NCI-H146 treated with DMSO at 0.1 percent for 48 hours (cell line): ENCODE data around the gene USP17L5.
"Not testable (repeated sequence)": the region's sequence is repeated elsewhere in the genome, so short reads cannot be mapped to it uniquely, and the experiment has no call there.

Experiments
- DNase-seq: peaks from one replicate; lab custom pipeline; 2025; ENCODE audit not compliant: unreplicated experiment; lab: John Stamatoyannopoulos, UW

USP17L5 gene

GRCh38 chr4:9339103-9339502, at the start of gene USP17L5:
Gene USP17L5, plus strand, starts transcription at chr4:9339403. Its CDS starts 0 bp downstream, at chr4:9339403.
- not testable (repeated sequence) for DNase-seq

GRCh38 chr4:9324191-9324590, 15.0 kb upstream of the USP17L5 start:
- not testable (repeated sequence) for DNase-seq

GRCh38 chr4:9324865-9325264, 14.3 kb upstream of the USP17L5 start, which contains the start of gene USP17L24:
Gene USP17L24, plus strand, starts transcription at chr4:9325165. Its CDS starts 0 bp downstream, at chr4:9325165.
- not testable (repeated sequence) for DNase-seq

GRCh38 chr4:9329611-9330010, 9.6 kb upstream of the USP17L5 start, which contains the start of gene USP17L25:
Gene USP17L25, plus strand, starts transcription at chr4:9329911. Its CDS starts 0 bp downstream, at chr4:9329911.
- not testable (repeated sequence) for DNase-seq

GRCh38 chr4:9334358-9334757, 4.8 kb upstream of the USP17L5 start, which contains the start of gene USP17L26:
Gene USP17L26, plus strand, starts transcription at chr4:9334658. Its CDS starts 0 bp downstream, at chr4:9334658.
- not testable (repeated sequence) for DNase-seq

GRCh38 chr4:9343848-9344247, 4.6 kb downstream of the USP17L5 start, which contains the start of gene USP17L27:
Gene USP17L27, plus strand, starts transcription at chr4:9344148. Its CDS starts 0 bp downstream, at chr4:9344148.
- not testable (repeated sequence) for DNase-seq

GRCh38 chr4:9348593-9348992, 9.4 kb downstream of the USP17L5 start, which contains the start of gene USP17L28:
Gene USP17L28, plus strand, starts transcription at chr4:9348893. Its CDS starts 0 bp downstream, at chr4:9348893.
- not testable (repeated sequence) for DNase-seq

GRCh38 chr4:9350866-9351265, 11.7 kb downstream of the USP17L5 start:
- not testable (repeated sequence) for DNase-seq

- not testable (repeated sequence) for DNase-seq
Measured at GRCh38 chr4:9353338-9353737, 14.1 kb downstream of the USP17L5 start, which contains the start of gene USP17L29. Gene USP17L29, plus strand, starts transcription at chr4:9353638. Its CDS starts 0 bp downstream, at chr4:9353638.

- not testable (repeated sequence) for DNase-seq
Measured at GRCh38 chr4:9362829-9363228, 23.6 kb downstream of the USP17L5 start, which contains the start of gene USP17L30. Gene USP17L30, plus strand, starts transcription at chr4:9363129. Its CDS starts 0 bp downstream, at chr4:9363129.

- DNase-seq, result not testable (repeated sequence)
Measured at GRCh38 chr4:9379881-9380280, 40.7 kb downstream of the USP17L5 start.

GRCh38 chr4:9381012-9381534, 41.9 kb downstream of the USP17L5 start:
- DNase-seq, result not testable (repeated sequence)

GRCh38 chr4:9384126-9384525, 44.9 kb downstream of the USP17L5 start:
- DNase-seq, result no peak

- not testable (repeated sequence) for DNase-seq
Measured at GRCh38 chr4:9389001-9389400, 49.8 kb downstream of the USP17L5 start.
